ENCODE measurements around the gene IL22. TPM values are rescaled to one million over a fixed set of nuclear protein-coding genes. Genes with fewer than 3 reads are reported as not detected.

Gene IL22, protein sequence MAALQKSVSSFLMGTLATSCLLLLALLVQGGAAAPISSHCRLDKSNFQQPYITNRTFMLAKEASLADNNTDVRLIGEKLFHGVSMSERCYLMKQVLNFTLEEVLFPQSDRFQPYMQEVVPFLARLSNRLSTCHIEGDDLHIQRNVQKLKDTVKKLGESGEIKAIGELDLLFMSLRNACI
- total RNA-seq: not detected

DNA sequence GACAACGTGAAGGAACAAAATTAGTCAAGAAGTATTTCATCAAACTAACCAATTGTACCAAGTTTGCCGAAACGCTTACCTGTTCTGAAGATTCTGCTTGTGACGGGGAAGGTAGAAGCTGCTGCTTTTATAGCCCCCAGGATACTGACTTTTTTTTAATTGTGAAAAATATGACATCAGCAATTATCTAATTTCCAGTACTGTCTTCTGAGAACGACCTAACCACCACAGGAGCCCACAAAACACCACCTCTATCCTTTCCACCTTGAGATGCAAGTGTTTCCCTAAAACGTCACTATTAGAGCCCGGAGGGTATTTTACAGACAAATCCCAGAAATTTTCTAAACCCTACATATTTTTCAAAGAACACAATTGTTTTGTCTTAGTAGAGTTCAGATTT lies at the start of gene IL22:
IL22 (minus strand) TSS at position 101 of the 400 bp plus-strand sequence. CDS start 156 bp downstream, outside the sequence.

DNA sequence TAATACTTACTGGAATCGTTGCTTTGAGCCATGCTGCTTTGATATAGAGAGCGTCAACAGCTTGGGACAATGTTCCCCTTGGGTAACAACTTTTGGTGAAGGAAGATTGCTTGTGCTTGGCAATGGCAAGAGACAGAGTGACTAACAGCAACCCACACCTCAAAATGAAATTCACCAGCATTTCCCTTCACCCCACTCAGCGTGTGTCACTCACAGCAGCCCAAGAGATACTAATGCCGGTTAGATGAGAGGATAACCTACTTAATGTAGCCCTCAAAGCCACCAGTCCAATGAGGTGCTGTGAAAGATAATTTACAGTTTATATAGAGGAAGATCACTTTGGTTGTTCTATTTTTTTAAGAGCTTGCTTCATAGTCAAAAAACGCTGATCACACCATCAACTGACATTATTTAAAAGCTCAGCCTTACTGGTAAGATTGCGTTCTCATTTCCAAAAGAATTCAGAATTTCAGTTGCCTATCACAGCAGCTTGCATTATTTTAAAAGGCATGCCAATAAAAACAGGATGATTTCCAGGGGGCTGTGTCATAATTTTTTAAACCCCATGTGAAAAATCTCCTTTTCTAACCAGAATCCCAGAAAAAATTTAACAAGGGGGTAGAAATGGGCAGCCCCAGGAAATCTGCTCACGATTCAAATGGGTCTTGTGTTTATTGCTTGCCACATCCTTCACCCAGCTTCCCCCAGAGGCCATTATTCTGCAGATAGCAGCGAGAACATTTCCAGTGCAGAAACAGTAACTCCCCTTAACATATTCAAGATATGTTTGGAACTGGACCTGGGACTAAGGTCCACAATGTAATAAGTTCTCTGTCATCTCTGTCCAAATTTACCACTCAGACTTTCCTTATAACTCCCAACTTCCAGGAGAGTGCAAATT lies 27.6 kb downstream of the IL22 start, which contains the start of gene IL26:
IL26 (minus strand) TSS at position 235 of the 901 bp plus-strand sequence; CDS start at position 181, 54 bp downstream.

Other genes starting within 250 kb of the IL22 start
- not detected for gene IFNG, start 93.9 kb downstream of the IL22 start, total RNA-seq
- not detected for gene IL26, start 27.8 kb downstream of the IL22 start, total RNA-seq
- gene MDM1, start 78.8 kb upstream of the IL22 start, total RNA-seq: 19.7 TPM